ENCODE measurements around the gene FZD7.
A peak's percentile ranks its signal among the peaks of the same experiment; 100 is the strongest.

Gene FZD7

DNA sequence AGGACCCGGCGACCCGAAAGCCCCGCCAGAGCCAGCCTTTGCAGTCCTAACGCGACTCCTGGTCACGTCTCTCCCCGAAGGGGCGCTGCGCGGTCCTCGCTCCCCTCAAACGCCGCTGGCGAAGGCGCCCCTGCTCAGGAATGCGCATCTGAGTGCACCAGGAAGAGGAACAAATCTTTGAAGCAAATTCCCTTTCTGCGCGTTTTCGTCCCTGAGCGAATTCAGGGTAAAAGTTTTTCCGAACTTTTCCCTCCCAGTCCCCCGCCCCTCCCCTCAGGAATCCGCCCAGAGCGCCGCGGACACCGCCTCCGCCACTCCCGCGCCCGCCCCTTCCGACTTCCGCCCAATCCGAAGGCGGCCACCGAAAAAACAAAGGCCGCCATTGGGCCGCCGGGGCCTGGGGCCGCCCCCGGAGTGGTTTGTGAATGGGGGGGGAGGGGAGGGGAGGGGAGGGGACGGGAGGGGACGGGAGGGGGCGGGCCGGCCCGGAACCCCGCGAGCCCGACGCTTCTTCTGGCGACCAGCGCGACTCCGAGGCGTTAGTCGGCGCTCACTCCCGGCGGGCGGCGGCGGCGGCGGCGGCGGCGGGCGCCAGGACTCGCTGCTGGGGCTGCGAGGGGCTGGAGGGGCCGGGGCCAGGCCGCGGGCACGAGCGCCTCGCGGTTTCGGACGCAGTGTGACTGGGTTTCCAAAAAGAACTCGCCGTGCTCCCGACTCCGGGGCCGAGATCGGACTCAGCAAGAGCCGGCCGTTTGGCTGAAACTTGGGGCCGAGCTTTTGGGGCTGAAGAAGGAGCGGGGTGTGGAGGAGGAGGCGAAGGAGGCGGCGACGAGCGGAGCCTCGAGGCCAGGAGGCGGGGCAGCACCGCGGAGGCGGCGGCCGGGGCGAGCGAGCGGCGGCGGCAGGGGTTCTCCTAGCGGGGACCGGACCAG, at the start of gene FZD7:
FZD7 (plus strand) TSS at position 539 of the 932 bp plus-strand sequence. CDS start 793 bp downstream, outside the sequence.
- FAIRE-seq, result no peak

DNA sequence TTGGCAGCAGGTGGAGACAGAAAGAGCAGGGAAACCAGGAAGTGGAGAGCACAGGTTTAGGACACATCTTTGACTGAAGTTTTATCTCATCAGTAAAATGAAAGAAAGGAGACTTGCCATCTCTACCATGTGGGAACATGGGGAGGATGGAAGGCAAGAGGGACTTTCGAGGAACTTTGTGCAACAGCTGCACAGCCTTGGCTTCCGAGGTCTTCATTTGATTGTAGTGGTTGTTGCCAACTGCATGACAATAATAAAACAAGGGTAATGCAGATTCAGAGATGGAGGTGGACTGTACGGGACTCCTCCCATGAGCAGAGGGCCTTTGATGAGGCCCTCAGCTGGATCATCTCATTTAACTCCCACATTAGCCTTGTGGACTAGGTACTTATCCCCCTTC, 49.3 kb upstream of the FZD7 start:
- FAIRE-seq, result no peak

DNA sequence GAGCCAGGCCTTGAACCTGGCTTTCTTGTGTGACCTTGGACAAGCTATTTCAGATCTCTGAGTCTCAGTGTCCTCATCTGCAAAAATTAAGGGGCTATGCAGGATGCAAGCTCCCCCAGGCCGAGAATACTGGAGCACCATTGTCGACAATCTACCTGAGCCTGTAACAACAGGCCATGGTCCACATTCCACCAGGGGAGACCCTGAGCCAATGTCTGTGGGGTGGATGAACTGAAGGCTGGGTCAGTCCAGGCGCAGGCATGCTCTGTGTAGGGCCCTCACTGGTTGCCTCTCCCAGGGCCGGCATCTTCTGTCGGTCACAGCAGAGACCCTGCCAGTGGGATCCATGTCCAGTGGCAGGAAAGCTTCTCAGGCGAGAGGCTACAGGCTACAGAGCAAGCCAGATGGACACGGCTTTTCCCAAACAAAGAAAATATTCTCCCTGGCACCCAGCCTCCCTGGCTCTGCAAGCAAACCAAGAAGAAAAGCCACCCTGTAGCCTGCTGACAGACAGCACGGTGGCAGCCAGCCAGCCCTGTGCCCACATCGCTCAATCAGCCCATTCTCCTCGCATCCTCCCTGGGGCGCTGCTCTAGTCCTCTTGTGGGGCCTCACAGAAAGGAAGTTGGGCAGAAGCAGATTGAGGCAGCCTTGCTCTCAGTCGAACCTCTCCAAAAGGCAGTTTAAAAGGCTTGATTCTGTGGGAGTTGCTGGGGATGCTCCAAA, 48.7 kb upstream of the FZD7 start:
- no peak for FAIRE-seq

DNA sequence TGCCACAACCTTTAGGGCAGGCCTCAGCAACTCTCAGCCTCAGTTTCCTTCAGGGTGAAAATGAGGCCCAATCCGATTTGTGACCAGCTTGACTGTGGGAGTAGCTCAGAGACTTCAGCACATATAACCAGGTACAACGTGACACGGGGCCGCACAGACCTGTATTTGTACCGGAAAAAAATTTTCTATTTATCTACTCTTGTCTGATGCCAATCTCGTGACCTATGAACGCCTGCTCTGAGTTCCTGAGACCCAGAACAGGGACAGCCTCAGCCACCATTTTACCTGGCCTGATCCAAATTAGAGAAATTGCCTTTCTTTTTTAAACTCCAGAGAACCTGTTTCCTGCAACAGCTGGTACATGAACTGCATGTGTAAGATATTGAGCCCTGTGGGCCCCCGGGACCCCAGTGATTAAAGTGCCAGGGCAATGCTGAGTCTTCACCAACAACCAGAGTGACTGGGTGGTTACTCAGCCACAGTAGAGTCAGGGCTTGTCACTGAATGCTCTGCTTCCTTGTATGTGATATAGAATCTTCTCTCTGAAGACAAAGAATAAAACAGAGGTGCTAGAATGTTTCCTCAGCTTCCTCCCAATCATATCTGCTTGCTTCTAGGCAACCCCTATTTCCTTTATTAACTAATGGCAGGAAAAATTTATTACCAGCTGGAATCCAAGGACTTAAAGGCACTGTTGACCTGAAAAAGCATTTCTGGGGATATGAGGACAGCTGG, 47.8 kb upstream of the FZD7 start:
- FAIRE-seq, result no peak

DNA sequence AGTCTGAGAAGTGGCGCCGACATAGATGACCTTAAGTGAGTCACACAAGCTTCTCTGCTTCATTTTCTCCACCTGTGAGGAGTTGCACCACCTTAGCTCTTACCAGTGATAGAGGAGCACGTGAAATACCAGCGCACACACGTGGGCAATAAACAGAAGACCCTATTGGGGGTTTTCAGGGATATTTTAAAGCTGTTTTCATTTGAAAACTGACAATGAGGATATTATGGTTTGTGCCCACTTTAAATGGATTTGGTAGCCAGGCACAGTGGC, 47.3 kb upstream of the FZD7 start:
- FAIRE-seq, result no peak

DNA sequence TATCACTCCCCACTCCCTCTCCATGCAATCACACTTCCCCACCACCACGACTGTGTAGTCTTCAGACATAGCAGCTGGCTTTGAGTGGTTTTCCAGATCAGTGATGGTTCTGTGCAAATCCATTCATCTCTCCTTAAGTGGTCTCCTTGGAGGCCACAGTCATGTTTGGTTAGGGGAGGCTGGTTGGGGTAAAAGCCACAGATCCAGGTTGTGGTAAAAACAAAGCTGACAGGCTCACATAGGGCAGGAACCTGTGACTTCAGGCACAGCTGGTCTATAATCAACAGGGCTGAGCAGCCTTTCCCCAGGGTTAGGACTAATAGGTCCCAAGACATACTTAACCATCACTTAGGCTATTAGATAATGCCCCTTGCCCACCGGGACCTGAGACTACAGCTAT, 46.2 kb upstream of the FZD7 start:
- no peak for FAIRE-seq

DNA sequence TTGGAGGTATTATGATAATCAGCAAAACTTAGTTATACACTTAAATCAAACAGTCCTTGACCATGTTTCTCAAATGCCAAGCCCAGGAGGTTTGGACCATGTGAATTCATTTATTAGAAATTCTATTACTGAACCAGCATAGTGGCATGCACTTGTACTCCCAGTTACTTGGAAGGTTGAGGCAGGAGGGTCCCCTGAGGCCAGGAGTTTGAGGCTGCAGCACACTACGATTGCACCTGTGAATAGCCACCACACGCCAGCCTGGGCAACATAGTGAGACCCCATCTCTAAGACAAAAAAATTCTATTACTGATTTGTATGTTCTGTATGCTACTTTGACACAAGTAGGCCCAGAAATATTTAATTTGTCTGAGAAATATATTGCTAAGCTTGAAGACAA, 43.6 kb upstream of the FZD7 start:
- no peak for FAIRE-seq

DNA sequence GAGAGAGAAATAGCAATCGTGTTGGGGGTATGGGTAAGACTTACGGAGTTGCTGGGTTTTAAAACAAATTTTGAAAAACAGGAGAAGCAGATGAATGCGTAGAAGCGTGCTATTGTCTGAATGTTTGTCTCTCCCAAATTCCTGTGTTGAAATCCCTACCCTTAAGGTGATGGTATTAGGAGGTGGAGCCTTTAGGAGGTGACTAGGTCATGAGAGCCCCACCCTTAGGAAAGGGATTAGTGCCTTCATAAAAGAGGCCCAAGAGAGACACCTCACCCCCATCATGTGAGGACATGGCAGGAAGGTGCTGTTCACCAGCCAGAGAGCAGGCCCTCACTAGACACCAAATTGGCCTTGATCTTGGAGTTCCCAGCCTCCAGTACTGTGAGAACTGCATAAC, 40.7 kb upstream of the FZD7 start:
- FAIRE-seq, result no peak

DNA sequence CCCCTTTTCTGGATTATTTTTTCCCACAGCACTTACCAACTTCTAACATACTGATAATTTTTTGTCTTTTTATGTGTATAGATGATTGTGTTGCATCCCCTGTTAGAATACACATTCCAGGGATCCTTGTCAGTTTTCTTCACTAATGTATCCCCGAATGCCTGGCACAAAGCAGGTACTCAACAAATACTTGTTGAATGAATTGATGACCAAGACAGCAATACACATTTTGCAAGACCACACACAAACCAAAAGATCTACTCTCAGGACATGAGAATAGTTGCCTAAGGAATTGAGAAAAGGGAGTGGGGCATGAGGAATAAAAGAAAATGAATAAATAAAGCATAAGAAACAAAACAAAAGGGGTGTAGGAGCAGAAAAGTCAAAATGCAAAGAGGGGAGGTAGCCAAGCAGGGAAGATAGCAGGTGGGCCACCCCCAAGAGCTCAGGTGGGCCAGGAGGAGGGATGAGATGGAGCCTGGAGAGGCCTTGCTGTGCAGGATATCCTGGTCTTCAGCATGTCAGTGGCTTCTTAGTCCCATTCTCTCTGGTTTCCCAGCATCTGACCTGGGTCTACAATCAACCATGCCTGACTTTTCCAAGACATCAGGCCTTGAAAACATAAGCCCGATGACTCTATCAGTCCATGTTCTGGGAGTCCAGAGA, 38.5 kb upstream of the FZD7 start:
- no peak for FAIRE-seq

DNA sequence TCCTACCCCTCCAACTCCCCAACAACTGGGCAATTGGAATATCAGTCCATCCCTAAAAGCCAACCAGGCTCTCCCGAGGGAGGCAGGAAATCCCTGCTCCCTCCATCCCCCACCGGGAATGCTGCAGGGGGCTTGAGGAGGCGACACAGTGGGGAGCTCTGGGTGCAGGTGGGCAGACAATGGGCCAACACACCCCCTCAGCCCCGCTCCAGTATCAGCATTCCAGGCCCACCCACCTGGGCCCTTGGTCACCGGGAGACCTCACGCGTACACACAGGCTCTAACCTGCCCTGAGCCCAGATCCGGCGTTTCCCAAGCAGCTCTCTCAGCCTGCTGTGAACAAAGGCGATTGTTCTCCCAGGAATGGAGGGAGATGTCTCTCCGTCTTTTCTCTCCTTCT, 37.6 kb upstream of the FZD7 start:
- no peak for FAIRE-seq

DNA sequence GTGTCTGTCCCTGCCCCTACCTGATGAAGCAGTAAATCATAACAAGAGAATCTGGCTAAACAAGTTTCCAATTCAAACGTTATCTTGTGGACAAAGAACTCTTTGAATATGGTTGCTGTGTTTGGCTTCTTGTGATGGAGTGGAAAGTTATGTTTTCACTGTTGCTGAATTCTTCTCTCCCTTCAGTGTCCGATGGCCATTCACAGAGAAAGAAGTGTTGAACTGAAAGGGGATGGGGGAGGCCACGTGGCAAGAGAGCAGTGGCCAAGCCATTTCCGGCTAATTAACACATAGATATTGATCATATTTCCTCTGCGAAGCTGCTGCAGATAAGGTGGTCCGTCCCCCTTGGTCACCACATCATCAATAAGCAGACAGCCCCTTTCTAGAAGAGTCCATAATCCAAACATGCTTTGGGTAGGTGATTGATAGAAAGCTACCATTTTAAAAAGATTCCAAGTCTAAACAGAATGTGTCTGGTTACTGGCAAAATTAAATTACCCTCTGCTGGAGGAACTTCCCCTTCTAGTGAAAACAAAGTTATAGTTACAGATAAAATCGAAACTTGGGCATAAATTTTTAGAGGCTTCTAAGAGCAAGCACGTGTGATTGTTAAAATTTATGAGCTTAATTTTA, 36.9 kb upstream of the FZD7 start:
- peak; percentile 46 for FAIRE-seq

DNA sequence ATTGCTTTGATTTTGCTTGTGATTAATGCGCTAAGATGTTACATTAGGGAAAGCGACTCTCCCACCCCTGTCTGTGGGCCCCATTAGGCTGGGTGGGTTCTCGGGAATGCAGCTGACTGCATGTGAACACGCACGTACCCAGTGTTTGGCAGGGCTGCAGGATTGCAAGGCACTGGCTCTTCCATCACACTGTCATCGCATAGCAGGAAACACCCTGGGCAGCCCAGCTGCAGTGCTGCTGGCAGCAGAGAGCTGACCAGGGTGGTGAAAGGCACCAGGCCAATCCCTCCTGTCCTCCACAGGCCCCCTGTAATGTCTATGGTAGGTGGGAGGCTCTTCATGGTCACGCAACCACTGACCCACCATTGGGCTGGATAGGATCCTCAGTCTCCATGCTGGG, 34.4 kb upstream of the FZD7 start:
- no peak for FAIRE-seq

DNA sequence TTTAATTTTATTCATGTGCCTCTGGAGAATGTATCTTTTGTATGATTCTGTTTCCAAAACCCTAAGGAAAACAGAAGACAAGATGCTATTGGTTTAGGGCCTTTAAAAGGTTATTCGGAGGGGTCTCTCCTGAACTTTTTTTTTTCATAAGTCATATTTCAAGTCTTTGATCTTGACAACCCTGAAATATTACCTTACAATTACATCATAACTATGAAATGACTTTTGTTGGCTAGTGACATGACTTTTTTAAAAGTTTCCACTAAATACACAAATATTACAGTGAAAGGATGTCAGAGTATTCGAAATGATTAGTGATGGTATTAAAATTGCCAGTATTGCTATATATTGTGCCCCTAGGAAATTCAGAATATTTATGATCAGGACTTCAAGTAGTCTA, 31.8 kb upstream of the FZD7 start:
- FAIRE-seq, result no peak

DNA sequence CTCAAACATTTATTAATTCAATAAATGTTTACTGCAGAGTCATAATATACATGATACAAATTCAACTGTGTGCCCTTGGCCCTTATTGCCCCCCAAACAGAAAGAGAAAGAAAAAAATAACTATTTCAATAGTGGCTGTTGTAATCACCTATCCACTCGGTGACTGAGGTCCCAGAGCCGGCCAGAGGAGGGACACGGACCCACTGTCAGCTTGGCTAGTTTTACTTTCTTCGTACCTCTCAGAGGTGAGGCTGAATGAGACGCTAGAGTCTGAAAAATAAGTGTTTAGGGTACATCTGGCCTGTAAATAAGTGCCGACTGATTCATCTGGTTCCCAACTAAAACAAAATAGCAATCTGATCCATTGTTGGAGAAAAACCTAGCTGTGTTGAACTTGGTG, 31.3 kb upstream of the FZD7 start:
- FAIRE-seq, result no peak

DNA sequence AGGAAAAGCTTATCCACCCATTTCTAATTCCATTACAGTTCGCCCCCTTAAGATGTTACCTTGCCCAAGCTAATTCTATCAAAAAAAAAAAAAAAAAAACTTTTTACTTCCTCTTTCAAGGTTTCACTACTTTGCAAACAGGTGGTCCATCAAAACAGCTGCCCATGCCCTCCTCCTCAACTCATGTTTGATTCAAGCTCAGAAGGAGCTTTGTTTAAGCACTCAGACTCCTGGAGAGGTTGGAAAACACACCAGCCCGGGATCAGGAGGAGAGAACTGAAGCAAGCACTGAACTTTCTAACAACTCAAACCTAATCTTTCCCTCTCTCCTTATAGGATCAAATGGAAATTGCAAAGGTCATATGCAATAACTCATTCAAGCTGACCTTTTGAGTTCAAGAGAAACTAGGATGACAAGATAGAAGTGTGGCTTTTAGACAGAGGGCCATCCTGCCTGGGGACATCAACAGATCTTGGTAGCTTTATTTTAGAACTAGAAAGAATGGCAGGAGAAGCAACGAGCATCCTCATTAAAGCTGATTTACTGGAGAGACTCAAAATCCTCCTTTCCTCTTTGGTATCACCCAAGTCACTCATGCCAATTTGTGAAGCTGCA, 28.3 kb upstream of the FZD7 start:
- FAIRE-seq, result no peak

DNA sequence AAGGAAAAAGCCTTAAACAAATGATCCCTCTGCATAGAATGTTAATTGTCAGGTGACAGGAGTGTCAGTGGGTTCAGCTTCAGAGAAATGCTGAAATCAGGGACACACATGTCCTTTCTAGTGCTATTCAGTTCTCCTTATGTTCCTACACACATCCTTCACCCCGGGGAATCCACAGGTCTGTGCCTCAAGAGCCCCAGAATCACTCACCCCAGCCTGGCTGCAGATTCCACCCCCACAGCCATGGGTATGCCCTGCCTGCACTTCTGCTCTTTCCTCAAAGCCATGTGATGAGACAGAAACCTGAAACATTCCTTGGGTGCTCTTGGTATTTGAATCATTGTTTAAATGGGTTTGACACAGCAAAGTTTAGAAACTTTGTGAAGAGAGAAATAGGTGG, 27.4 kb upstream of the FZD7 start:
- no peak for FAIRE-seq

DNA sequence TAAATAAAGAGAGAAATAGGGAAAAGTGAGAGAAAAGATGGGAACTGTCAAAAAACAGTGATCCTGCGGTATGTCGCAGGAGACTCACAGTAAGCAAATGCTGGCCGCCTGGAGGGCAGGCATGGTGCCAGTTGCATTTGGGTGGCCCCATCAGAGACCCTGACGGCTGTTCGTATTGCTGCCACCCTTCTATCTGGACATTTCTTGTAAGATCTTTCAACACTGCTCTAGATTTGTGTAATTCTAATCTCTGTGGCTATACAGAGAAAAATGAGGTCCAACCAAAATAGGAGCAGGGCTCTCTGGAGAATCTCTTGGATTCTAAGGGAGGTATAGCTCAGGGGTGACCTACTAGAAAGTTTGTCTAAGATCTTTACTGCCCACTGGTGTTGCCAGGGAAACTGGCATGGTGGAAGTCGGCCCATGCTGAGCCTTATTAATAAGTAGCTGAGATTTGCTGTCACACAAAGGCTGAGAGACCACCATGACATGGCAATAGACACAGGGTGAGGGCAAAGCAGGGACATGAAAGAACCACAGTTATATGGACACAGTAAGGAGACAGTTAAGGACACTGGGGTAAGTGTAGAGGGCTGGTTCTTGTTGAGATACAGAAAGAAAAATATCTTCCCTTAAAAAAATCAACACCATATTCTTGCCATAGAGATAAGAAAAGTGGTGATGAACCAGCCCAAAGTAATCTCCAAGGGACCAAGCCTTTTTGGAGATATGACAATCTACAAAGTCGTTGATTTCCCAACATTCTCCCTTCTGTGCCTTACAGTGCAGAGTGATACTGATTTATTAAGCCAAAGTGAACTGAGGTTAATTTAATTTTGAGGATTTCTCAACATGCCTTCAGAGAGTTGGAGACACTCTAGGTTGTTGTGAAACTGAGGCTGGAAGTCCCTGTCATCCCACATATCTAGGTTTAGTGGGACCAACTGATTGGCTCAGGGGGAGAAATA, 26.4 kb upstream of the FZD7 start:
- FAIRE-seq, result no peak

DNA sequence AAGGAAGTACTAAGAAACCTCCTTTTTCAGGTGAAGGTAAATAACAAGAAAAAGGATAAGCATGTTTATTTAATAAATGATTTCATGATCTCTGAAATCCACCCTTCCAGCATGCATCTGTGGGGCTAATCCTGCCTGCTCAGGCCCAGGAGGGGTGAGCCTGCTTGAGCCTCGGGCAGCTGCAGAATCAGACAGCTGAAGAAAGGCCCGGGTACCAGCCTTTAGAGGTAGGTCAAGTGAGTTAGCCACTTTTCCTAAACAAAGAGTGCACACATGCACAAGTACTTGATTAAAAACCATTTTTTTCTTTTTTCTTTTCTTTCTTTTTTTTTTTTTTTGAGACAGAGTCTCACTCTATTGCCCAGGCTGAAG, 25.7 kb upstream of the FZD7 start:
- no peak for FAIRE-seq

DNA sequence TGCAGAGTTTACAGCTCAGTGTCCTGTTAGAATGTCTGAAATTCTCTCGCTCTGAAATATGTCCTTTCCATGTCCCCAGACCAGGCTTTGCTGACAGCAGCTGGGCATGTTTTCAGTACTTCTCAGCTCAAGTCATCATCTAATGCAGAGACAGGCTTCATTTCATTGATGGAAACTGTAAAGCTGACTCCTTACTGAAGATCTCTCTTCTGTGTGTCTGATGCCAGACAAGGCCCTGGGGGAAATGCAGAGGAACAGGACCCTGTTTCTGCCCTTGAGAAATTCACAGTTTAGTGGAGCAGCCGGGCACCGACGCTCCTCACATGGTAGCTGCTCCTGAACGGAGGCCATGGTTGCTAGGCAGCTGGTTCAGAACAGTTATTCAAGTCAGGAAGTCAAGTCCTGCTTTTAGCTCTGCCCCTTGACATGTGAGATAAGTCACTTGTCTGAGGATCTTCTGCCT, 24.6 kb upstream of the FZD7 start:
- no peak for FAIRE-seq

DNA sequence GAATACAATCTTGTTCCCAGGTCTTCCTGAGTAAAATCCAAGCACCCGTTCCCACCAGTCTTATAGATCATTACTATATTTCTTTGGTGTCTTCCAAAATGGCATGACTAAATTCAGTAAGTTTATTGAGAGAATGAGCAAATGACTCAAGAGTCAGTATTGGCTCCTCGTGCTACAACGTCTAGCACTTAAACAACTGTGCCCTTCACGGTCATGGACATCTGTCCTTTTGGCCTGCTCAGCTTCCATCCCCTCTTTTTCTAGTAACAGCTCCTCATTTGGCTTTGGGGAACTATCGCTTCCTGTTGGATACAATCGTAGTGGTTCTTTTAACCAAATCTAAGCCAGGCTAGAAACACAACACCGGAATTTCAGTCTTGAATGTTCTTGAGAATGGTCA, 24.1 kb upstream of the FZD7 start:
- FAIRE-seq, result no peak

DNA sequence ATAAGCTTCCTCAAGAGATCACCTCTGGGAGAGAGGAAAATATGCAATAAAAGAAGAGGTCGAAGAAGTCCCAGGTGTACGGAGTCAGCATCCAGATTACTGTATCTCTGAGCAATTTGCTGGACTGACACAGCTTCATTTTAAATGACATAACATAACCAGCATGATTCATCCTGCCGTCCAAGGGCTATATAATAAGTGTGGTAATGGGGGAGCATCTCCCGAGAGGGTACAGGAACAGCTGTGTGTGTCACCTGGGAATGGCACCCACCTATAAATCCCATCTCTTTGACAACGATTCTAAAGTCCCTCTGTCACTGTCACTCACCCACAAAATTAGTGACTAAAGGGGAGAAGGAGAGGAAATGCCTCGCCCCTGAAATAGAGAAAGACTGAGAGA, 19.3 kb upstream of the FZD7 start:
- FAIRE-seq, result no peak

Measured in endometrium (tissue), 2 donors.